Calu3 (cell line): ENCODE results near the gene CDSN. TPM values are rescaled to one million over a fixed set of nuclear protein-coding genes. Genes with fewer than 3 reads are reported as not detected.
A peak's percentile ranks its signal among the peaks of the same experiment; 100 is the strongest.
"Not testable (repeated sequence)": the region's sequence is repeated elsewhere in the genome, so short reads cannot be mapped to it uniquely, and the experiment has no call there.

Source experiments
- BruUV-seq: library from RNA; stranded (reverse); fragments of 400-500 nt; replicated peaks from 2 replicates; lab custom pipeline; 2021; lab: Mats Ljungman, UMichigan
- CTCF ChIA-PET: fragments of 300-600 bp; sonication (Branson Sonifier 250); formaldehyde crosslinking; loops from one replicate; lab custom pipeline; 2022; ENCODE audit warnings: antibody characterized with exemption; lab: Charles Lee
- DNase-seq: peaks from one replicate; pipeline ENCODE4 v3.0.0; 2022
- H3K27ac Mint-ChIP-seq: one replicate; pipeline ENCODE4 v1.8.0; 2022; ENCODE audit warnings: mixed read lengths; ENCODE audit not compliant: unreplicated experiment
- H3K27me3 Mint-ChIP-seq: one replicate; pipeline ENCODE4 v1.8.0; 2022; ENCODE audit warnings: mixed read lengths; ENCODE audit not compliant: unreplicated experiment
- H3K36me3 Mint-ChIP-seq: one replicate; pipeline ENCODE4 v1.8.0; 2022; ENCODE audit warnings: mild to moderate bottlenecking, moderate library complexity, mixed read lengths; ENCODE audit not compliant: insufficient read depth, unreplicated experiment
- H3K4me1 Mint-ChIP-seq: one replicate; pipeline ENCODE4 v1.8.0; 2022; ENCODE audit warnings: mild to moderate bottlenecking, low read depth, mixed read lengths; ENCODE audit not compliant: unreplicated experiment
- H3K4me3 Mint-ChIP-seq: one replicate; pipeline ENCODE4 v1.8.0; 2022; ENCODE audit warnings: mild to moderate bottlenecking, low read depth, moderate library complexity, mixed read lengths; ENCODE audit not compliant: unreplicated experiment
- H3K9me3 Mint-ChIP-seq: one replicate; pipeline ENCODE4 v1.8.0; 2022; ENCODE audit warnings: low read depth, mixed read lengths; ENCODE audit not compliant: unreplicated experiment
- CTCF ChIP-seq: fragments of 200-600 bp; IDR thresholded peaks from one replicate; pipeline ENCODE4 v1.8.0; 2022; ENCODE audit warnings: antibody characterized with exemption; ENCODE audit not compliant: unreplicated experiment
- intact Hi-C: fragments of 100-400 bp; cut with micrococcal nuclease; formaldehyde crosslinking; loops from one replicate; pipeline ENCODE4 v1.10.0; 2022; ENCODE audit not compliant: unreplicated experiment
- total RNA-seq: library from RNA; stranded (reverse); gene quantifications from 2 replicates; pipeline ENCODE4 v1.2.3, GENCODE V29; 2022

The CDSN gene
- total RNA-seq, 1 experiment from 2014 or later: 0.35 TPM

GRCh38 chr6:31070711-31071197, 49.5 kb downstream of the CDSN start:
- intact Hi-C loops: loop anchor here (1.0 to 5.0 kb wide), 3 partner anchors 128 to 243 kb away; no protein-coding TSS in a partner anchor
- TF ChIP-seq CTCF: peak; percentile 83
- CTCF ChIA-PET: interaction anchor here (0.5 to 4.3 kb wide), 42 partner anchors 9 to 1125 kb away, joined by 3 to 180 read pairs (median 5); partner anchors contain the start of genes DDR1, GTF2H4, MUCL3 and PSORS1C1
- no peaks in the 10 kb centered on the region for H3K9me3 Mint-ChIP-seq
- H3K4me3 Mint-ChIP-seq: no peak overlapping the region
- no TSS peak for BruUV-seq
- H3K27me3 Mint-ChIP-seq: no peaks in the 10 kb centered on the region
- peak; percentile 75 for DNase-seq
- no peaks in the 10 kb centered on the region for H3K36me3 Mint-ChIP-seq
- no peak overlapping the region for H3K27ac Mint-ChIP-seq
- no peaks in the 10 kb centered on the region for H3K4me1 Mint-ChIP-seq

GRCh38 chr6:31068669-31069340, 51.4 kb downstream of the CDSN start:
- Mint-ChIP-seq H3K4me1 (no peaks in the 10 kb centered on the region), H3K36me3 (no peaks in the 10 kb centered on the region), H3K27ac (no peak overlapping the region), H3K4me3 (no peak overlapping the region), H3K27me3 (peaks cover 5% of the 10 kb centered on the region), H3K9me3 (no peaks in the 10 kb centered on the region)
- intact Hi-C loops: no loop called here
- no TSS peak for BruUV-seq
- DNase-seq: peak; percentile 94
- peak; percentile 99 for TF ChIP-seq CTCF
- CTCF ChIA-PET: interaction anchor here (1.4 to 4.3 kb wide), 4 partner anchors 19 to 154 kb away, joined by 4 to 180 read pairs (median 40); partner anchors contain the start of genes MUCL3 and VARS2

- BruUV-seq, H3K4me3 Mint-ChIP-seq, intact Hi-C loops, H3K36me3 Mint-ChIP-seq, H3K4me1 Mint-ChIP-seq, DNase-seq, H3K27me3 Mint-ChIP-seq, H3K27ac Mint-ChIP-seq, H3K9me3 Mint-ChIP-seq: not testable (repeated sequence)
- CTCF ChIA-PET: interaction anchor here (1.4 to 4.3 kb wide), 4 partner anchors 19 to 154 kb away, joined by 4 to 180 read pairs (median 40); partner anchors contain the start of genes MUCL3 and VARS2
Observed at GRCh38 chr6:31067891-31068668, 52.2 kb downstream of the CDSN start.

GRCh38 chr6:31067028-31067427, 53.2 kb downstream of the CDSN start:
- H3K27ac Mint-ChIP-seq, BruUV-seq, H3K4me3 Mint-ChIP-seq, intact Hi-C loops, H3K27me3 Mint-ChIP-seq, DNase-seq, H3K4me1 Mint-ChIP-seq, H3K9me3 Mint-ChIP-seq, H3K36me3 Mint-ChIP-seq, CTCF ChIA-PET: not testable (repeated sequence)

- no peak for TF ChIP-seq CTCF
- no peak overlapping the region for H3K27ac Mint-ChIP-seq
- no peaks in the 10 kb centered on the region for H3K36me3 Mint-ChIP-seq
Observed at GRCh38 chr6:31065556-31065955, 54.7 kb downstream of the CDSN start.

More at GRCh38 chr6:31065556-31065955, 54.7 kb downstream of the CDSN start:
- CTCF ChIA-PET: no interaction called here
- intact Hi-C loops: no loop called here
- Mint-ChIP-seq H3K4me1 (peaks cover under 1% of the 10 kb centered on the region), H3K27me3 (peaks cover 10% of the 10 kb centered on the region), H3K9me3 (no peaks in the 10 kb centered on the region), H3K4me3 (no peak overlapping the region)
- no TSS peak for BruUV-seq
- DNase-seq: no peak
